Activated gamma-delta T cell treated with anti-CD3 and anti-CD28 coated beads, Interleukin-2, amount 50 U/mL, for 16 hours (primary cell): ENCODE results near the gene LRP1B.

Experiments
- DNase-seq: peaks from one replicate; pipeline ENCODE4 v3.0.0-alpha.2; 2020; ENCODE audit warnings: low read depth

LRP1B gene

GRCh38 chr2:142131010-142131669 is at the start of gene LRP1B:
LRP1B (minus strand) TSS chr2:142131016; CDS start chr2:142130729, 287 bp downstream.
- no peak for DNase-seq

GRCh38 chr2:142179686-142180085 is 48.9 kb upstream of the LRP1B start:
- no peak for DNase-seq

- no peak for DNase-seq
Observed at GRCh38 chr2:142178604-142179003, 47.8 kb upstream of the LRP1B start.

- DNase-seq: no peak
Observed at GRCh38 chr2:142176941-142177340, 46.1 kb upstream of the LRP1B start.

GRCh38 chr2:142175813-142176338 is 45.1 kb upstream of the LRP1B start:
- no peak for DNase-seq

GRCh38 chr2:142174176-142174575 is 43.4 kb upstream of the LRP1B start:
- DNase-seq: no peak

GRCh38 chr2:142170847-142171246 is 40.0 kb upstream of the LRP1B start:
- no peak for DNase-seq

- DNase-seq: no peak
Observed at GRCh38 chr2:142165790-142166189, 35.0 kb upstream of the LRP1B start.

GRCh38 chr2:142153601-142154000 is 22.8 kb upstream of the LRP1B start:
- no peak for DNase-seq

- DNase-seq: no peak
Observed at GRCh38 chr2:142150453-142150852, 19.6 kb upstream of the LRP1B start.

GRCh38 chr2:142144547-142144946 is 13.7 kb upstream of the LRP1B start:
- no peak for DNase-seq

- DNase-seq: no peak
Observed at GRCh38 chr2:142142595-142142994, 11.8 kb upstream of the LRP1B start.

- DNase-seq: no peak
Observed at GRCh38 chr2:142140434-142140845, 9.6 kb upstream of the LRP1B start.

GRCh38 chr2:142139384-142139783 is 8.6 kb upstream of the LRP1B start:
- DNase-seq: no peak

GRCh38 chr2:142136571-142136970 is 5.8 kb upstream of the LRP1B start:
- DNase-seq: no peak

GRCh38 chr2:142134911-142135310 is 4.1 kb upstream of the LRP1B start:
- DNase-seq: no peak

GRCh38 chr2:142130111-142131009 is 456 bp downstream of the LRP1B start:
- DNase-seq: no peak

GRCh38 chr2:142128105-142128504 is 2.7 kb downstream of the LRP1B start:
- no peak for DNase-seq

GRCh38 chr2:142127248-142127647 is 3.6 kb downstream of the LRP1B start:
- no peak for DNase-seq

- DNase-seq: no peak
Observed at GRCh38 chr2:142124706-142125105, 6.1 kb downstream of the LRP1B start.

GRCh38 chr2:142119347-142119746 is 11.5 kb downstream of the LRP1B start:
- DNase-seq: no peak

- DNase-seq: no peak
Observed at GRCh38 chr2:142112757-142113221, 18.0 kb downstream of the LRP1B start.
